ENCODE data around the gene HPS4. TPM values are rescaled to one million over a fixed set of nuclear protein-coding genes. Genes with fewer than 3 reads are reported as not detected.

The HPS4 gene
- total RNA-seq, 1 experiment from 2014 or later, result 35.4 TPM

DNA sequence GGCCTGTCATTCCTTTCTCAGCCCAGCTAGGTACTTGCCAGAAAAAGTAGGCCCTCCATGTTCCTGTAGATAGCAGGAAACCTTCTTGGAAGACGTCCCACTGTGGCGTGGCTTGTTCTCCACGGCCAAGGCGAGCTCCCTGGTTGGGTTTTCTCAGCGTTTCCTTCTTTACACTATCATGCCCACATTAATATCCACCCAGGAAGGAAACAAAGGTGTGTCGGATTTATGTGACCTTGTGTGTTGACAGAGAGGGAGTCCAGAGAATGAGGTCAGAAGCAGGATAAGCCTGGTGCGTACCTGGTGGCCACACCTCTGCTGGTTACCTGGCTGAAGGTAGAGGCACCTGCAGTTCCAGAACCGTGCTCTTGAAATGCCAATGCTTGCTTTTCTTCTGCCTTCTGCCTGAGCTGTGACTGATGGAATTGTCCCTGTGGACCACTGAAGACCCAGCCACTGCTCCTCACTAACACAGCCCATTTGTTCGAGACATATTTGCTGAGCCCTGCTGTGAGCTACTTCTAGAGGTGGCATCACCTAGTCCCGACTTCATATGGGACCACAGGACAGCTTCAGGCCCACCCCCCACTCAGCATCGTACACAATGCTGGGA is 46.6 kb downstream of the HPS4 start:
- Histone ChIP-seq H2AFZ (ENCODE audit: low read depth, low read length, poor library complexity, severe bottlenecking) (no peak overlapping the region), H3K9me3 (ENCODE audit: control insufficient read depth in 1 of 2, insufficient read depth in 1 of 2, low read depth in 1 of 2, low read length in 2 of 2) (no peaks in the 10 kb centered on the region), H3K79me2 (ENCODE audit: insufficient read depth, low read length) (no peaks in the 10 kb centered on the region), H3K9ac (ENCODE audit: low read length) (no peak overlapping the region), H3K27me3 (ENCODE audit: insufficient read depth, low read length) (no peaks in the 10 kb centered on the region), H3K27ac (ENCODE audit: low read depth, low read length) (no peak overlapping the region), H3K4me3 (replicated peaks in 1 of 2; ENCODE audit: low read depth in 1 of 2, low read length in 2 of 2) (no peak overlapping the region), H4K20me1 (ENCODE audit: insufficient read depth) (no peaks in the 10 kb centered on the region), H3K4me2 (ENCODE audit: low read length) (no peak overlapping the region), H3K36me3 (ENCODE audit: control insufficient read depth in 1 of 2, insufficient read depth in 2 of 2, low read length in 2 of 2) (peaks cover 0 to 6% of the 10 kb centered on the region in 2 experiments; a peak in 1 of 4 replicates), H3K4me1 (ENCODE audit: control insufficient read depth in 1 of 2, insufficient read depth in 2 of 2, low read length in 2 of 2) (no peaks in the 10 kb centered on the region; a peak in 1 of 4 replicates), H3K9me2 (ENCODE audit: insufficient read depth) (no peaks in the 10 kb centered on the region)
- ATAC-seq, result no peak
- RAD21 ChIA-PET (ENCODE audit: low non-redundant PET in 1 of 2, low total read pairs in 2 of 2, uncharacterized antibody in 2 of 2, unreplicated experiment in 2 of 2), result no interaction called here
- CTCF ChIA-PET, result interaction anchor here (0.6 kb wide), 1 partner anchor 1634 kb away, joined by 3 read pairs; no protein-coding TSS in a partner anchor
- POLR2A ChIA-PET, result no interaction called here
- no TSS peak for BruUV-seq (replicated peaks)
- TF ChIP-seq FOSL1 (IDR thresholded peaks at IDR 0.05; ENCODE audit: low read depth) (no peak), EZH2 (IDR thresholded peaks at IDR 0.05) (no peak), TCF7L2 (IDR thresholded peaks at IDR 0.05; ENCODE audit: borderline replicate concordance, extremely low read depth, insufficient read depth, insufficient read length) (no peak), ELF1 (IDR thresholded peaks at IDR 0.05; ENCODE audit: borderline replicate concordance, low read depth) (no peak), YY1 (IDR thresholded peaks at IDR 0.05; ENCODE audit: extremely low read depth, insufficient replicate concordance, low read depth, low read length) (no peak), SRF (IDR thresholded peaks at IDR 0.05; ENCODE audit: low read depth) (no peak), ZNF274 (IDR thresholded peaks at IDR 0.05; ENCODE audit: low read depth, low read length) (no peak), EZH2phosphoT487 (IDR thresholded peaks at IDR 0.05; ENCODE audit: borderline replicate concordance) (no peak), ZFX (IDR thresholded peaks at IDR 0.05) (no peak), CTCF (IDR thresholded peaks at IDR 0.05 in 2 of 3, conservative IDR thresholded peaks at IDR 0.05 in 1 of 3; ENCODE audit: borderline replicate concordance in 1 of 3, insufficient read depth in 1 of 3, low read depth in 2 of 3, low read length in 2 of 3) (no peak), CEBPB (IDR thresholded peaks at IDR 0.05; ENCODE audit: low read depth) (no peak), EGR1 (IDR thresholded peaks at IDR 0.05; ENCODE audit: low read depth) (no peak), CBX3 (IDR thresholded peaks at IDR 0.05; ENCODE audit: low read depth) (no peak)
- TF ChIP-seq, protein P1, sequence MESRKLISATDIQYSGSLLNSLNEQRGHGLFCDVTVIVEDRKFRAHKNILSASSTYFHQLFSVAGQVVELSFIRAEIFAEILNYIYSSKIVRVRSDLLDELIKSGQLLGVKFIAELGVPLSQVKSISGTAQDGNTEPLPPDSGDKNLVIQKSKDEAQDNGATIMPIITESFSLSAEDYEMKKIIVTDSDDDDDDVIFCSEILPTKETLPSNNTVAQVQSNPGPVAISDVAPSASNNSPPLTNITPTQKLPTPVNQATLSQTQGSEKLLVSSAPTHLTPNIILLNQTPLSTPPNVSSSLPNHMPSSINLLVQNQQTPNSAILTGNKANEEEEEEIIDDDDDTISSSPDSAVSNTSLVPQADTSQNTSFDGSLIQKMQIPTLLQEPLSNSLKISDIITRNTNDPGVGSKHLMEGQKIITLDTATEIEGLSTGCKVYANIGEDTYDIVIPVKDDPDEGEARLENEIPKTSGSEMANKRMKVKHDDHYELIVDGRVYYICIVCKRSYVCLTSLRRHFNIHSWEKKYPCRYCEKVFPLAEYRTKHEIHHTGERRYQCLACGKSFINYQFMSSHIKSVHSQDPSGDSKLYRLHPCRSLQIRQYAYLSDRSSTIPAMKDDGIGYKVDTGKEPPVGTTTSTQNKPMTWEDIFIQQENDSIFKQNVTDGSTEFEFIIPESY (IDR thresholded peaks at IDR 0.05; ENCODE audit: extremely low read depth, insufficient replicate concordance, low read length), result no peak
- TF ChIP-seq, protein P2, sequence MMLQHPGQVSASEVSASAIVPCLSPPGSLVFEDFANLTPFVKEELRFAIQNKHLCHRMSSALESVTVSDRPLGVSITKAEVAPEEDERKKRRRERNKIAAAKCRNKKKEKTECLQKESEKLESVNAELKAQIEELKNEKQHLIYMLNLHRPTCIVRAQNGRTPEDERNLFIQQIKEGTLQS (IDR thresholded peaks at IDR 0.05), result no peak
- DNase-seq (ENCODE audit: low read depth, low spot score), result no peak
- intact Hi-C loops (cut with micrococcal nuclease), result no loop called here
